Measurements from ENCODE around the gene FARP2.

- TF ChIP-seq CTCF (conservative IDR thresholded peaks at IDR 0.05 in 1 of 2, IDR thresholded peaks at IDR 0.05 in 1 of 2; ENCODE audit: extremely low read depth in 1 of 2, insufficient read depth in 1 of 2, low read depth in 1 of 2, low read length in 2 of 2) (no peak), EZH2 (IDR thresholded peaks at IDR 0.05; ENCODE audit: borderline replicate concordance, low read length) (no peak)
Observed at GRCh38 chr2:241478166-241478565, 122.1 kb downstream of the FARP2 start.
